ENCODE measurements around the gene UBXN6.

DNA sequence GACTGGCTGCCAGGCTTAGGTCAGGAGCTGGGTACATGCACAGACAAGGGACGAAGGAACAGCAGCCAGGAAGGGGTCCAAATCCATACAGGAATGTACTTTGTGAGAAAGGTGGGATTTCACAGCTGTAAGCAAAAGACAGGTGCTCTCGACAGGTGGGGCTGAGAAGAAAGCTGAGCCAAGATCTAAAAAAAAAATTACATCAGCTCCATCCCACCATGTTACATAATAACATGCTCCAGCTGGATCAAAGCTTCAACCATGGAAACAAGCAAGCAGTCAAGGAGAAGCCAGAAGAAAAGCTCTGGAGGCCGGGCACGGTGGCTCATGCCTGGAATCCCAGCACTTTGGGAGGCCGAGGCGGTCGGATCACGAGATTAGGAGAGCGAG lies 8.0 kb downstream of the UBXN6 start:
- TF ChIP-seq, protein P1, sequence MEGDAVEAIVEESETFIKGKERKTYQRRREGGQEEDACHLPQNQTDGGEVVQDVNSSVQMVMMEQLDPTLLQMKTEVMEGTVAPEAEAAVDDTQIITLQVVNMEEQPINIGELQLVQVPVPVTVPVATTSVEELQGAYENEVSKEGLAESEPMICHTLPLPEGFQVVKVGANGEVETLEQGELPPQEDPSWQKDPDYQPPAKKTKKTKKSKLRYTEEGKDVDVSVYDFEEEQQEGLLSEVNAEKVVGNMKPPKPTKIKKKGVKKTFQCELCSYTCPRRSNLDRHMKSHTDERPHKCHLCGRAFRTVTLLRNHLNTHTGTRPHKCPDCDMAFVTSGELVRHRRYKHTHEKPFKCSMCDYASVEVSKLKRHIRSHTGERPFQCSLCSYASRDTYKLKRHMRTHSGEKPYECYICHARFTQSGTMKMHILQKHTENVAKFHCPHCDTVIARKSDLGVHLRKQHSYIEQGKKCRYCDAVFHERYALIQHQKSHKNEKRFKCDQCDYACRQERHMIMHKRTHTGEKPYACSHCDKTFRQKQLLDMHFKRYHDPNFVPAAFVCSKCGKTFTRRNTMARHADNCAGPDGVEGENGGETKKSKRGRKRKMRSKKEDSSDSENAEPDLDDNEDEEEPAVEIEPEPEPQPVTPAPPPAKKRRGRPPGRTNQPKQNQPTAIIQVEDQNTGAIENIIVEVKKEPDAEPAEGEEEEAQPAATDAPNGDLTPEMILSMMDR (IDR thresholded peaks at IDR 0.05; ENCODE audit: insufficient read depth, low read length, poor library complexity, severe bottlenecking) = no peak
- no peak for TF ChIP-seq EZH2phosphoT487 (conservative IDR thresholded peaks at IDR 0.05; ENCODE audit: low read length)
